ENCODE results near the gene EYS. TPM values are rescaled to one million over a fixed set of nuclear protein-coding genes. Genes with fewer than 3 reads are reported as not detected.

Gene EYS
- total and polyA plus RNA-seq, 7 donors, result 0.07 to 0.46 TPM; not detected in 5

- no peak overlapping the region for H3K27ac ChIP-seq
- 24 to 53% methylated on average over 1 of the region's 1 CpG for WGBS, 2 donors
- no peaks in the 10 kb centered on the region for H3K27me3 ChIP-seq
- no peaks in the 10 kb centered on the region for H3K9me3 ChIP-seq
- no peak overlapping the region for H3K4me3 ChIP-seq
- DNase-seq, result no peak
- no peaks in the 10 kb centered on the region for H3K4me1 ChIP-seq
- intact Hi-C loops (cut with DNase I), result no loop called here
- no peaks in the 10 kb centered on the region for H3K36me3 ChIP-seq
- TF ChIP-seq POLR2A (IDR thresholded peaks at IDR 0.05), result no peak
- TF ChIP-seq EP300 (IDR thresholded peaks at IDR 0.05), result no peak
- no peak for TF ChIP-seq POLR2AphosphoS5 (IDR thresholded peaks at IDR 0.05)
- TF ChIP-seq, protein P1, sequence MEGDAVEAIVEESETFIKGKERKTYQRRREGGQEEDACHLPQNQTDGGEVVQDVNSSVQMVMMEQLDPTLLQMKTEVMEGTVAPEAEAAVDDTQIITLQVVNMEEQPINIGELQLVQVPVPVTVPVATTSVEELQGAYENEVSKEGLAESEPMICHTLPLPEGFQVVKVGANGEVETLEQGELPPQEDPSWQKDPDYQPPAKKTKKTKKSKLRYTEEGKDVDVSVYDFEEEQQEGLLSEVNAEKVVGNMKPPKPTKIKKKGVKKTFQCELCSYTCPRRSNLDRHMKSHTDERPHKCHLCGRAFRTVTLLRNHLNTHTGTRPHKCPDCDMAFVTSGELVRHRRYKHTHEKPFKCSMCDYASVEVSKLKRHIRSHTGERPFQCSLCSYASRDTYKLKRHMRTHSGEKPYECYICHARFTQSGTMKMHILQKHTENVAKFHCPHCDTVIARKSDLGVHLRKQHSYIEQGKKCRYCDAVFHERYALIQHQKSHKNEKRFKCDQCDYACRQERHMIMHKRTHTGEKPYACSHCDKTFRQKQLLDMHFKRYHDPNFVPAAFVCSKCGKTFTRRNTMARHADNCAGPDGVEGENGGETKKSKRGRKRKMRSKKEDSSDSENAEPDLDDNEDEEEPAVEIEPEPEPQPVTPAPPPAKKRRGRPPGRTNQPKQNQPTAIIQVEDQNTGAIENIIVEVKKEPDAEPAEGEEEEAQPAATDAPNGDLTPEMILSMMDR (IDR thresholded peaks at IDR 0.05), result no peak
Measured at GRCh38 chr6:64622944-64623343, 1084.1 kb downstream of the EYS start.

DNA sequence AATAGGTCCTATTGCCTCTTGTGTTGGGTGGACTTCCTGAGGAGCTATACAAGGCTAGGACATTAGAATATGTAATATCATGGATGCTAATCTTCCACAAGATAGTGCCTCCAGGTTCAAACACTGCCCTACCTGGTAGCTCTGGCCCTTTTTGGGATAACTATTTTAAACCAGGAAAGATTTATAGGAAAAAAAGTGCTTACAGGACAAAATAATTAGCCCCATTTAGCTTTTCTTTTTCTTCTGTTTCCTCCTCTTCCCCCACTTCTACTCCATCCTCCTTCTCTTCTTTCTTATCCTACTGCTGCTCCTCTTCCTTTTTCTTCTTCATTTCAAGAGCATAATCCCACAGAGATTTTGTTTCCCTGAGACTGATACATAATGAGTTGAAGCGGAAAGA, 1104.0 kb downstream of the EYS start:
- Histone ChIP-seq H3K27me3 (no peaks in the 10 kb centered on the region), H3K27ac (no peak overlapping the region), H3K4me1 (no peaks in the 10 kb centered on the region), H3K36me3 (no peaks in the 10 kb centered on the region), H3K4me3 (no peak overlapping the region), H3K9me3 (no peaks in the 10 kb centered on the region)
- no peak for DNase-seq
- 89 to 92% methylated on average over 1 of the region's 1 CpG for WGBS, 2 donors
- intact Hi-C loops (cut with DNase I), result no loop called here
- TF ChIP-seq EP300 (IDR thresholded peaks at IDR 0.05) (no peak), POLR2AphosphoS5 (IDR thresholded peaks at IDR 0.05) (no peak), POLR2A (IDR thresholded peaks at IDR 0.05) (no peak)
- TF ChIP-seq, protein P1 (IDR thresholded peaks at IDR 0.05), result no peak

DNA sequence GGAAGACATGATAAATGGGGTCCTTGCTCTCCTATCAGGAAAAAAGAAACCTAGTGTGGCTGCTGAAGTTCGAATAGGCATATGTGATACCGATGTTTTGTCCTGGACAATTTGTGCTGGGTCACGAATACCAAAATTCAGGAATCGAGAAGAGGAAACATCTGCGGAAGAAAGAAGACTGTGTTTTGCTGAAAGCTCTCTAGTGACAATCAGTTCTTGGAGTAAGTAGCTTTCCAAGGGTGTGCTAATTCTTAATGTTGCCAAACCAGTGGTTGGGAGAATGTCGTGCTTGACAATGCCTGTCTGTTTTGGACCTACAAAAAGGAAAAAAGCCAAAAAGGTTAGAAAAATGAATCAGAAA, 1115.4 kb downstream of the EYS start:
- WGBS, 2 donors, result 71 to 77% methylated on average over 6 of the region's 6 CpGs
- no peaks in the 10 kb centered on the region for H3K9me3 ChIP-seq
- no peak for DNase-seq
- H3K4me1 ChIP-seq, result no peaks in the 10 kb centered on the region
- H3K27me3 ChIP-seq, result no peaks in the 10 kb centered on the region
- TF ChIP-seq, protein P1 (IDR thresholded peaks at IDR 0.05), result no peak
- TF ChIP-seq EP300 (IDR thresholded peaks at IDR 0.05) (no peak), POLR2A (IDR thresholded peaks at IDR 0.05) (no peak), POLR2AphosphoS5 (IDR thresholded peaks at IDR 0.05) (no peak)
- no peak overlapping the region for H3K4me3 ChIP-seq
- H3K27ac ChIP-seq, result no peak overlapping the region
- intact Hi-C loops (cut with DNase I), result no loop called here
- no peaks in the 10 kb centered on the region for H3K36me3 ChIP-seq

DNA sequence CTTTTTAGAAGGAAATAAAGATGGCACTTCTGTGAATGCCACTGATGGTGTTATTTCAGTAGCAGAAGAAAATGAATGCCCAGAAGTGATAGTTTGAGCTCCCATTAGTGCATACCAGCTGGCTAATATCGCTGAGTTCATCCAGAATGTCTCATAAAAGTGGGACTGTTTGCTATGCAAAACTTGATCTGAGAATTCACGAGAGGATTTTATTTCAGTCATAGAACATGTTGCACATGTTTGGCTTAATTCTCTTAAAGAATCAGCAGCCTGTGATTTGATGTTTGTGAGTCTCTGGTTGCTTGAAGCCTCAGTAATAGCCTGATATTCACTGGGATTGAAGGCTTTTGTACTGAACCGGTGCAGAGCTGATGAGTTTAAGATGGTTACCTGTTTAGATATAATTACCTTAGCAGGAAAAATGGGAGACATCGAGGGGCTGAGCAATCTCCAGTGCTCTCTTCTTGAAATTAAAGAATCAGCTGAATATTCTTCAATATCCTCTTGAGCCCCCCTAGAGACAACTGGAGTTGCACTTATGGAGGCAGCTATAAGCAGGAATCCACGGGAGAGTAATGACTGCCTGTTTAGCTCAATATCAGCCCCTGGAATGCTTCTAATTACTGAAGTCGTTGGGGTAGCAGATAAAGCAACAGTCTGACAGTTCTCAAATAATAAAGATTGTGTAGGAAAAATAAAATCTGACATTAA, 1115.9 kb downstream of the EYS start:
- DNase-seq, result no peak
- H3K27ac ChIP-seq, result no peak overlapping the region
- H3K4me1 ChIP-seq, result no peaks in the 10 kb centered on the region
- H3K9me3 ChIP-seq, result no peaks in the 10 kb centered on the region
- TF ChIP-seq POLR2A (IDR thresholded peaks at IDR 0.05), result no peak
- no peak for TF ChIP-seq EP300 (IDR thresholded peaks at IDR 0.05)
- no peak for TF ChIP-seq POLR2AphosphoS5 (IDR thresholded peaks at IDR 0.05)
- TF ChIP-seq, protein P1 (IDR thresholded peaks at IDR 0.05), result no peak
- H3K4me3 ChIP-seq, result no peak overlapping the region
- H3K27me3 ChIP-seq, result no peaks in the 10 kb centered on the region
- 56 to 64% methylated on average over 6 of the region's 6 CpGs for WGBS, 2 donors
- no peaks in the 10 kb centered on the region for H3K36me3 ChIP-seq
- intact Hi-C loops (cut with DNase I), result no loop called here

DNA sequence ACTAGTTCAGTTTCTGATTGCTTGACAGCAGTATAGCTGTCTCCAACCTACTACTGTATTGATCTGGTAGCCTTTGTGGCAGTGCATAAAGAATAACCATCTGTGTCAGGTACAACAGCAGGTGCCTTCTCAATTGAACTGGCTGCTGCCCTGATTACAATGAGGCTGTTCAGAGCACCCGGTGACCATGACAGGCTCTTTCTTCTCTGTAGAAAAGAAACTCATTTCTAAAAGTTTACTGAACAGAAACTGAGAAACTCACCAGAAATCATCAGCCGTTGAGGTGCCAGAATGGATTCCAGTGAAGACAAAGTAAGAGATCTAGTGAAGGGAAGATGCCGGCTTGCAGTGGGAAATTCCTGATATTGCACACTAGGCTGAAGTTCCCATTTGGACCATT, 1117.1 kb downstream of the EYS start:
- Histone ChIP-seq H3K36me3 (no peaks in the 10 kb centered on the region), H3K27me3 (no peaks in the 10 kb centered on the region), H3K27ac (no peak overlapping the region), H3K9me3 (no peaks in the 10 kb centered on the region), H3K4me1 (no peaks in the 10 kb centered on the region), H3K4me3 (no peak overlapping the region)
- TF ChIP-seq EP300 (IDR thresholded peaks at IDR 0.05) (no peak), POLR2A (IDR thresholded peaks at IDR 0.05) (no peak), POLR2AphosphoS5 (IDR thresholded peaks at IDR 0.05) (no peak)
- TF ChIP-seq, protein P1 (IDR thresholded peaks at IDR 0.05), result no peak
- 88 to 91% methylated on average over 3 of the region's 3 CpGs for WGBS, 2 donors
- DNase-seq, result no peak
- intact Hi-C loops (cut with DNase I), result no loop called here
